GOT3 (cell line): ENCODE data around the gene GTF2IRD1.
"Not testable (repeated sequence)": the region's sequence is repeated elsewhere in the genome, so short reads cannot be mapped to it uniquely, and the experiment has no call there.

Source experiments
- DNase-seq: peaks from one replicate; lab custom pipeline; 2025; ENCODE audit warnings: mixed read lengths; lab: John Stamatoyannopoulos, UW

GTF2IRD1 gene

DNA sequence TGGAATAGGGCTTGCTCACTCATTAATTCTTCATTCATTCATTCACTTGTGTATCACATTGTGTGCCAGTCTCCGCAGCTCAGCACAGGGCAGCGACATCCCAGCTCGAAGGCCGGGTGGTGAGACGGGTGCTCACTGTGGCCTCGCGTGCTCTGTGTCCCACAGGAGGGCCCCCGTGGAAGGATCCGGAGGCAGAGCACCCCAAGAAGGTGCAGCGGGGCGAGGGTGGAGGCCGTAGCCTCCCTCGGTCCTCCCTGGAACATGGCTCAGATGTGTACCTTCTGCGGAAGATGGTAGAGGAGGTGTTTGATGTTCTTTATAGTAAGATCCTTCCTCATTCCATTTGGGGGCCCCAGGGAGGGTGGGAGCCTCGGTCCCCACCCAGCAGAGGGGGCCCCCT lies 61.6 kb downstream of the GTF2IRD1 start:
- DNase-seq = no peak

- DNase-seq = no peak
Observed at GRCh38 chr7:74516214-74516613, 62.5 kb downstream of the GTF2IRD1 start.

DNA sequence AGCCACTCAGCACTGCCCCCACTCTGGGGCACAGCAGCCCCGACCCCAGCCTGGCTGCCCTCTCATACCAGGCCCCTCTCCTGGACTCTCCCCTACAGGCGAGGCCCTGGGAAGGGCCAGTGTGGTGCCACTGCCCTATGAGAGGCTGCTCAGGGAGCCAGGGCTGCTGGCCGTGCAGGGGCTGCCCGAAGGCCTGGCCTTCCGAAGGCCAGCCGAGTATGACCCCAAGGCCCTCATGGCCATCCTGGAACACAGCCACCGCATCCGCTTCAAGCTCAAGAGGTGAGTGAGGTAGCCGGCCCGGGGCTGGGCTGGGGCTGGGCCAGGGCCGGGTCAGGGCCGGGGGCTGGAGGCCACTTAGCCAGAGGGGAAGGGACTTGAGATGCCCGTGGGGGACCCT lies 64.3 kb downstream of the GTF2IRD1 start:
- no peak for DNase-seq

DNA sequence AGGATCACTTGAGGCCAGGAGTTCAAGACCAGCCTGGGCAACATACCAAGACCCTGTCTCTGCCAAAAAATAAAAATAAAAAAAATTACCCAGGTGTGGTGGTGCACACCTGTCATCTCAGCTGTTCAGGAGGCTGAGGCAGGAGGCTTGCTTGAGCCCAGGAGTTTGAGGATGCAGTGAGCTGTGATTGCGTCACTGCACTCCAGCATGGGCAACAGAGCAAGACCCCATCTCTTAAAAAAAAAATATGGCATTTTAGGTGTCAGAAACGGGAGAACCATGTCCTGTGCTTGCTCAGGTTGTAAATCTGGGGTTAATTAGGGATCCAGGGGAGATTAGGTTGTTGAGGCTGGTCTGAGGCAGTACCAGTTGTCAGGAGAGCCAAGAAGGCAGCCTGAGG lies 64.9 kb downstream of the GTF2IRD1 start:
- no peak for DNase-seq

DNA sequence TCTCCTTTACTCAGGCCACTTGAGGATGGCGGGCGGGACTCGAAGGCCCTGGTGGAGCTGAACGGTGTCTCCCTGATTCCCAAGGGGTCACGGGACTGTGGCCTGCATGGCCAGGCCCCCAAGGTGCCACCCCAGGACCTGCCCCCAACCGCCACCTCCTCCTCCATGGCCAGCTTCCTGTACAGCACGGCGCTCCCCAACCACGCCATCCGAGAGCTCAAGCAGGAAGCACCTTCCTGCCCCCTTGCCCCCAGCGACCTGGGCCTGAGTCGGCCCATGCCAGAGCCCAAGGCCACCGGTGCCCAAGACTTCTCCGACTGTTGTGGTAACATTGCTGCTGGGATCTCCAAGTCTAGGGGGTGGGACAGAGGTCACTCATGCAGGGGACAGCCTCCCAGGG lies 65.7 kb downstream of the GTF2IRD1 start:
- DNase-seq = no peak

GRCh38 chr7:74521855-74522254 lies 68.1 kb downstream of the GTF2IRD1 start:
- DNase-seq = no peak

- no peak for DNase-seq
Observed at GRCh38 chr7:74522281-74522905, 68.7 kb downstream of the GTF2IRD1 start.

DNA sequence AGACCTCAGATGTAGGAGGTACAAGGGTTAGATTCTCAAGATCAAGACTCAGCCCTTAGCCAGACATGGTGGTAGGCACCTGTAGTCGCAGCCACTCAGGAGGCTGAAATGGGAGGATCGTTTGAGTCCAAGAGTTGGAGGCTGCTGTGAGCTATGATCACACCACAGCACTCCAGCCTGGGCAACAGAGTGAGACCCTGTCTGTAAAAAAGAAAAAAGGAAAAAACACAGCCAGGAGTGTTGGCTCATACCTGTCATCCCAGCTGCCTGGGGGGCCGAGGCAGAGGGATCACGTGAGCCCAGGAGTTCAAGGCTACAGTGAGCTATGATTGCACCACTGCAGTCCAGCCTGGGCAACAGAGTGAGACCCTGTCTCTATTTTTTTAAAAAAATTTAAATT lies 69.3 kb downstream of the GTF2IRD1 start:
- no peak for DNase-seq

DNA sequence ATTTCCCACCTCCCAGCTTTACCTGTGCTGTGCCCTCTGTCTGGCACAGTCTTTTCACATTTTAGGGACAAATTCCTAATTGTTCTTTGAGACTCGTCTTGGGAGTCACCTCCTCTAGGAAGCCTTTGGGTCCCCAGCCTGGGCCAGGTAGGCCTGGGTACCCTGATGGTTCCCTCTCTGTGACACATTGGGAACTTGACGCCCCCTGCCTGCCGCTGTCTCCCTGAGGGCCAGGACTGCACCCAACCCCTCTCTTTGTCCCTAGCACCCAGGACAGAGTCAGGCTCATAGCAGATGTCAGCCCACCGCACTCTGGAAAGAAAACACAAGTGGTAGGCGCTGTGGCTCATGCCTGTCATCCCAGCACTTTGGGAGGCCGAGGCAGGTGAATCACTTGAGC lies 71.4 kb downstream of the GTF2IRD1 start:
- no peak for DNase-seq

GRCh38 chr7:74525881-74526280 lies 72.2 kb downstream of the GTF2IRD1 start:
- DNase-seq = no peak

GRCh38 chr7:74526780-74527179 lies 73.1 kb downstream of the GTF2IRD1 start:
- no peak for DNase-seq

DNA sequence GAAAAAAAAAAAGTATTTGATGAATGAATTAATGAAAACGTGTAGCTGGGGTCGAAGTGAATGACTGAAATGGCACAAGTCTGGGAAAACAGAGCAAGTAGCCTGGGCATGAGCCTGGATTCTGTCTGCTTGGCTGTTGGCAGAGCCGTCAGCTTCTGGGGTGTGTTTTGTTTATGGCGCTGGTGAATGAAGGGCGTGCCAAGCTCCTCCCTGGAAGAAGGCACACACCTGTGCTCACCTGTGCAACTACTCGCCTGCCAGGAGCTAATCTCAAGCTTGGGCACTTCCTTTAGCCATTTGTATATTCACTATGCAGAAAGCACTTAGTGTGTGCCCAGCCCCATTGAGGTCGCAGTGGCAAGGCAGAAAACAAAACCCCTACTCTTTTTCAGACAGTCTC lies 74.1 kb downstream of the GTF2IRD1 start:
- DNase-seq = no peak

- not testable (repeated sequence) for DNase-seq
Observed at GRCh38 chr7:74528773-74529172, 75.1 kb downstream of the GTF2IRD1 start.

GRCh38 chr7:74535951-74536356 lies 82.2 kb downstream of the GTF2IRD1 start:
- DNase-seq = no peak

GRCh38 chr7:74541937-74542336 lies 88.2 kb downstream of the GTF2IRD1 start:
- DNase-seq = not testable (repeated sequence)

GRCh38 chr7:74542558-74543117 lies 88.9 kb downstream of the GTF2IRD1 start:
- DNase-seq = no peak

DNA sequence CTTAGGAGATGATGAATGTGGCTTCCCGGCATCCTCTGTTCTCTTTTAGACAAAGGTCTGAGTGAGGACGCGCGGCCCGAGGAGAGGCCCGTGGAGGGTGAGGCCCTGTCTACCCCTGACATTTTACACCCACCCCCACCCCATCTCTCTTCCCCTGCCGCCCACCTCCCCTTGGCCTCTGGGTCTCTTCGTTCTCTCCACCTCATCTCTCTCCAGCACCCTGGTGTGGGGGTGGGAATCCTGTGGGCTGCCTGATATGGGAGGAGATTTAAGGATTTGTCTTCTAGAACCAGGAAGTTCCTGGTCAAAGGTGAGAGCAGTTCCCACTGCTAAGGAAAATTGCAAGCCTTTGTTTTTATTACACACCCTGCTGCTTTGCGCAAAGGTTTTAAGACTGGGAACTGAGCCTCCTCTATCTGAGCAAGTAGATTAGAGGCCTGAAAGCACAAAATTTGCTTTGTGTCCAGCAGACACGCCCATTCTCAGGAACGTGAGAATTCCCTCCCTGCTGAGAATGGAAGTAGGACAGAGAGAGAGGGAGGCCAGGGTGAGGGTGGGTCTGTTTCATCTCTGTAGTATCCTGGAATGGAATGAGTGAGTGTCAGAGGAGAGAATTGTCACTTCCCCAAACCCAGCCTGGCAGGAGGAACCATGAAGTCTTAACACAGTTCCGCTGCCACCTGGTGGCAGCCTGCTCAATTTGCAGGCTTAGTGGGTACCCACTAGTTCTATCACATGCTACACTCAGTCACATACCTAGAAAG lies 91.2 kb downstream of the GTF2IRD1 start:
- no peak for DNase-seq

DNA sequence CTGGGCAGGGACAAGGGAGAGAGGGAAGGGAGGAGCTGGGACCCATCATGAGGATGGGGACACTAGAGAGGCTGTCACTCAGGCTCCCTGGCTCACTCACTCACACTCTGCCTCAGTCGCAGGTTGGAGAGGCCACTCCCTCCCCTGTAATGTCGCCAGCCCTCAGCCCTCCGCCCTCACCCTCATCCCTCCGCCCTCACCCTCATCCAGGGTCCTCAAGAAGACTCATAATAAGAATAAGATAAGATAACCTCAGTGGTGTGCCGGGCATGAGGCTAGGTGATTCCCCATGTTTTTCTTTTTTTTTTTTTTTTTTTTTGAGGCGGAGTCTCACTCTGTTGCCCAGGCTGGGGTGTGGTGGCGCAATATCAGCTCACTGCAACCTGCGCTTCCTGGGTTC lies 92.2 kb downstream of the GTF2IRD1 start:
- DNase-seq = no peak

DNA sequence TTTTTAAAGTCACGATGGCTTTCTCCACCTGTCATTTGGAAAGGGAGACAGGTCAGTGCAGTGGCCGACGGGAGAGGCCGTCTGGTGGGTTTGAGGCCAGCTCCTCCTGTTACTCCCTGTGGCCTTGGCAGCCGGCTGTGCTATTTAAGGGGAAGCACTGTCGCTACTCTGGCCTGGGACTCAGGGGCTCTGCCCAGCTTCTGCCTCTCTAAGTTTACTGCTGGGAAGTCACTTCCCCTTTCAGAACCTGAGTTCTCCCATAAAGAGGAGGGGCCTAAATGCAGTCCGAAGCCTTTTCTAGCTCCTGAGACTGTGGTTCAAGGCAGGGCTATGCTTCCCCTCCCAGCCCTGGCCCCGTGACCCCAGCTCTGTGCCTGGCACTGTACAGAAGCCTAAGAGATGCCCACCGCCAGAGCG lies 99.9 kb downstream of the GTF2IRD1 start:
- not testable (repeated sequence) for DNase-seq

- DNase-seq = no peak
Observed at GRCh38 chr7:74554178-74554577, 100.5 kb downstream of the GTF2IRD1 start.

DNA sequence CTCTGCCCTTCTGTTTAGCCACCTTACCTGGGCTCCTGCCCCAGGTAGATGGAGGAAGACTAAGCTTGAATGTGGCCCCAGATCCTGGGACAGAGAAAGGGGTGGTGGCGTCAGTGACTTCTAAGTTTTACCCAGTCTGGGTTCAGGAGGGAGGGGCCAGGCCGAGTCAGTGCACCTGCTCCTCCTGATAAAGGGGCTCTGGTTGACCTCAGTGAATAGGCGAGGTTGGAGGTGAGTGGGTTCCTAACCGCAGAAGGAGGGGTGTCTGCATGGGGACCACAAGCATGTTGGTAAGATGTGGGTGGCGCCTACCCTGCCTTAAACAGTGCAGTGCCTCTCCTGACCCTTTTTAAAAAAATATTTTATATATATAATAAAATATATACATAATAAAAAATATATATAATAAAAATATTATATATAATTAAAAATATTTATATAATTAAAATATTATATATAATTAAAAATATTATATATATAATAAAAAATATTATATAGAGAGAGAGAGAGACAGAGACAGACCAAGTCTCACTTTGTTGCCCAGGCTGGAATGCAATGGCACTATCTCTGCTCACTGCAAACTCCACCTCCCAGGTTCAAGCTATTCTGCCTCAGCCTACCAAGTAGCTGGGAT lies 106.5 kb downstream of the GTF2IRD1 start:
- no peak for DNase-seq

- DNase-seq = no peak
Observed at GRCh38 chr7:74561898-74562613, 108.3 kb downstream of the GTF2IRD1 start.
